GM21576 (cell line): ENCODE measurements around the gene STAT1.

Experiments
- ATAC-seq: cut with Tn5 transposase; IDR thresholded peaks from one replicate; pipeline ENCODE4 v1.9.1; 2021; ENCODE audit warnings: mild to moderate bottlenecking, moderate library complexity; ENCODE audit not compliant: unreplicated experiment

STAT1 gene

DNA sequence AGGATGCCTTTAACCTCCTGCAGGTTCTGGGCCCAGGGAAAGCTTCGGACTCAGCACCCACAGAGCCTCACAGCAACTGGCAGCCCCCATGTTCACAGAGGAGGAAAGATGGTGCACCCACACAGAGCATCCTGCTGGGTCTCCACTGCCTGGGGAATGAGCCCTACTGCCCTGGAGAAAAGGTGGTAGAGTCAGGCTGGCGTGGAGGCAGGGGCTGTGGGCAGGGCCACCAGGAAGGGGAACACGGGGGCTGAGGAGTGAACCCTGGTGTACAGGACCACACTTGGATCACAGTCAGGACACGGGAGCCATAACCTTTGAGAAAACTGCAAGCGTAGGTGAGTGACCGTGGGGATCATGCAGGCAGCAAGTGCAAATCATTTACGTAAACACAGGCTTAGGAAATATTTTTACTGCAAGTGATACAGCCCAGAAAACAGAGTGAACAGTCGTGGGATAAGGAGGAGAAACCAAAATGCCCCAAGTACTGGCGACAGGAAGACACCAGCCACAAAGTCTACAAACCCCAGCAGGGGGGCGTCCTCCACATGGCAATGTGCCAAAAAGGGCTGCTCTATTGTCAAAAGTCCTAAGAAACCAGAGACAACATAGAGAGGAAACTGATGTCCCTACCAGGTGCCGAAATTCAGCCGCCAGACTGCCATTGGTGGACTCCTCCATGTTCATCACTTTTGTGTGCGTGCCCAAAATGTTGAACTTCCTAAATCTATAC, 27.6 kb downstream of the STAT1 start:
- no peak for ATAC-seq

DNA sequence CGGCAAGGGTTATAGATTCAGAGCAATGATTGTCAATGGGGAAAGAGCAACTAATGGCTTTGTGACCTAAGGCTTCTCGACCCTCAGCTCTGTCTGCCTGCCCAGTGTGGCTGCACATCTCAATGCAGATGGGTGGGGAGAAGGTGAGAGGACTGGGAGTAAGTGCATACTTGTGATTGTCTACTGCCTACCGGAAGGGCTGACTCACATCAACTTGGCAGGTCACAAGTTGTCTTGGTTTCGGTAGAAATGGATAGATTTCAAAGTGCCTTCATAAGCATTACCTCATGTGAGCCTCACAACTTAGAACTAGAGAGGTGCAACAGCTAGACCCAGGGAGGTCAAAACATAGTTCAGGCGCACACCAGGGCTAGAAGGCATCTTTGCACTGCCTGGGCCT, 29.4 kb downstream of the STAT1 start:
- no peak for ATAC-seq

DNA sequence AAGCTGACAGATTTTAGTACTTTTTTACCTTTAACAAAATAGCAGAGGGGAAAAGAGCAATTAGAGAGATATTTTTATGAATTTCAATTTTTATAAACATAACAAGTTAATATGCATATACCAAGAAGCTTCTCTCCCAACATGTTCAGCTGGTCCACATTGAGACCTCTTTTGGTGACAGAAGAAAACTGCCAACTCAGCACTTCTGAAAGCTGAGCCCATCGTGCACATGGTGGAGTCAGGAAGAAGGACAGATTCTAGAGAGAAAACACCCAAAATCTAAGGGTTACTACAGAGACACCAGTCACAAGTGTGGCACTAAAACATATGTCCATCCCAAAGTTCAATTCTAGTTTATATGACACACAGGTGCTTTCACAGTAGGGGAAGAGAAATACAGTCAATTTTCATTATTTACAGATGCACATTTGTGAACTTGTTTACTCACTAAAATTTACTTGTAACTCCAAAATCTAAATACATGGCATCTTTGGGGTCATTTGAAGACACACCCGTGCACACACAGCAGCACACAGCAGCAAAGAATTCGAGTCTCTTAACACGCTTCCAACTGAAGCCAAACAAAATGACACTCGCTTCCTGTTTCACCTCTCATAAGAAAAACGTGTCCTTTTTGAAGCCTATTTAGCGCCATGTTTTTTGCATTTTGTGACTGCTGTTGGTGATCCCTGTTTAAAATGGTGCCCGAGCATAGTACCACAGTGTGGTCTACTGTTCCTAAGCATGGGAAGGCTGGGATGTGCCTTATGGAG, 31.5 kb downstream of the STAT1 start:
- ATAC-seq = no peak

DNA sequence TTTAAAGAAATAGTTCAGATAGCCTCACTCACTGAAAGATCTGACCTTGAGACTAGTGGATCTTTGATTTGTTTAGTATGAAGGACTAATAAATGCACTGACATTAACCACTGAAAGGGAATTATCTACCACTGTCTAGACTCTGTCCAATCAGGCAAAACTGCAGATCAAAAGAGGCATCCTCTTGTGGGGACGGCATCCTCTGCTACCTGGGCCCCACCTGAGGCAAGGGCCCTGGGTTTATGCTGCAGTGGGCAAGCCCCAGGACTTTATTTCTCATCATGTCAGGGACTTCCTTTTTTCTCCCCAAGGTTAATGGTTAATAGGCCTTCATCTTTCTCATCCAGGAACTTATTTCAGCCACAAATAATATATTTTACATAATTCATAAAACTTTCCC, 32.2 kb downstream of the STAT1 start:
- no peak for ATAC-seq

DNA sequence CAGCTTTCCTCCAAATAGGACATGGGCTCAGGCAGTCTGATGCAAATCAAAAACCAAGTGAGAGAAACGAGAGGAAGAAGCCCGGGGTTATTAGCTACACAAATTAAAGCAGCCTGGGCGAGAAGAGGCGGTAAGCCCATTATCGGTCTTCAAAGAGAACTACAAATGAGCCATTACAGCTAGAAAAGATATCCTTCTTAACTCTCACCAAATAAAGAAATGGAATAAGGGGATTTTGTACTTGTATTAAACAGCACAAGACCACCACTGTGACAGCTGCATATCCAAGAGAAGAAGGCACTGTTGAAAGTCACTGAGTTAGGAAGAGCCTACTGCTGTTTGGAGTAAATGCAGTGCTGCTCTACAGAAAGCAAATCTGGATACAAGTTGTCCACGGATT, 32.6 kb downstream of the STAT1 start:
- ATAC-seq = no peak

DNA sequence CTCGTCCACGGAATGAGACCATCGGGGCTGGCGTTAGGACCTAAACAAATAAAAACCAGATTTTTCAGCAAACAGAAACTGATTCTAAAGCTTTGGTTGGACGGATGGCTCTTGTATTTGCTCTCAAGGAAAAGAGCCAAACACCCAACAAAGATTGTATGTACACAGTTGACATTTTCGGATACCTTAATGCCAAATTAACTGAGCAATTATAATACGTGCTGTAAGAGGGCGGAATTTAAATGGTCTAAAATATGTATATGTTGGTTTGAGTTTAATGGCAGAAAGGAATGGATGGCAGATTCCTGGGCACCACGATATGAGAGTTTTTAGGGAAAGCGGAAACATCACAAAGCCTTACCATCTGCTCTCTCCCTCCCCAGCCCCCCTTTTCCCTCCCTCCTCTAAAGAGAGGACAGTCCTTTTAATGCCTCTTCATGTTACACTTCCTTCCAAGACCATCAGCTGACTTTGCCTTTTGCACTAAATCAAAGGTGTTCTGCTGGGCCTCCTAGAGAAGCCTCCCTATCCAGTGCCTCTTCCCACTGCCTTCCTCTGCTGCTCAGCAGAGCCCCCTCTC, 33.3 kb downstream of the STAT1 start:
- ATAC-seq = no peak

DNA sequence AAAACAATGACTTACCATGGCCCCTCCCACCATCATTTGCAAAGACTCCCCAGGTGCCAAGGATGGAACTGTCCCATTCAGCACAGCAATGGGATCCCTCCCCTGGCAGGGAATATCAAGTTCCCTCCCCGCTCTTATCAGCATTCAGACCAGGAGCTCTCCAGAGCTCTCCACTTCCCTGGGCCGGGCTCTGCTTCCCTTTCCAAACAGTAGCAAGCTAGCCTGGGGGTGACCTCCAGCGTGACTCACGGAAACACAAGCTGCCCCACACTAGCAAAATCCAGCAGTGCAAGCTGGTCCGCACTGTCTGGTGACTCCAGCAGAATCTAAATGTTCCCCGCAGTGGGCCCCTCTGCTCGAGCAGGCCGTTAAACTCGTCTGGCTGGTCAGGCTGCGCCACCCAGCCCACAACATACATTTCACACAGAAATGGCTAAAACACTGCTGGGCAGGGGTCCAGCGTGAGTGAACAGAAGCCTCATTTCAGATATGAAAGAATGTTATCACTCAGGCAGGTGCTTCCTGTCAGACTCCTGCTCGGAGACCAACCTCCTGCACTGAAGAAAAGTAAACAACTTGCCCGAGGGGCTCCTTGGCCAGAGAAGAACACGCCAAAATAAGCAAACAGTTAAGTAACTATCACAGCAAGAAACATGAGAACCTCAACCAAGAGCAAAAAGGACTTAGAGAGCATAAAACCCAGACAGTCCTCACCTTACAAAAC, 33.9 kb downstream of the STAT1 start:
- ATAC-seq = no peak

DNA sequence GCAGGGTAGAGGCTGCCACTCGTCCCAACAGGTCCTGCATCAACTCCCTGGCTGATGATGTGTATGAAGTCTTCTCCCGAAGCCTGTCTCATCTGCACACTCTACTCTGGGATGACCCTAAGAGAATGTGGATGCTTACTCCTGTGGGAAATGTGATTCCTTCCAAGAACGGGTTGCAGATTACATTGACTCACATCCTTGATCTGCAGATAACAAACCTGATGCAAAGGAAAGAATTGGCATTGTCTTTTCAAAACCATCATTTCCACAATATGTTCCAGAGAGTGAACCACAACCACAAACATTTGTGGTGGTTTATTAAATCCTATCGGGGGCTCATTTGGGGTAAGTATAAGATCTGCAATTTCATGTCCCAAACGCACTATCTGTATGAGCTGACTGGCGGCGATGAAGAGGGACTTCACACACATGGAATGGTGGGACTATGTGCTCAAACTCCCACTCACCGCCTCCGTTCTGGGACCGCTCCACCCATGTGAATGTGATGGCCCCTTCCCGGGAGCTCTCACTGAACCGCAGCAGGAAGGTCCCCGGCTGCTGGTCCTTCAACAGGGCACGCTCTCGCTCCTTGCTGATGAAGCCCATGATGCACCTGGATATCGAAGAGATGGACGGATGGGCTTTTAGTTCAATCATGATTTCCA, 35.5 kb downstream of the STAT1 start:
- no peak for ATAC-seq

DNA sequence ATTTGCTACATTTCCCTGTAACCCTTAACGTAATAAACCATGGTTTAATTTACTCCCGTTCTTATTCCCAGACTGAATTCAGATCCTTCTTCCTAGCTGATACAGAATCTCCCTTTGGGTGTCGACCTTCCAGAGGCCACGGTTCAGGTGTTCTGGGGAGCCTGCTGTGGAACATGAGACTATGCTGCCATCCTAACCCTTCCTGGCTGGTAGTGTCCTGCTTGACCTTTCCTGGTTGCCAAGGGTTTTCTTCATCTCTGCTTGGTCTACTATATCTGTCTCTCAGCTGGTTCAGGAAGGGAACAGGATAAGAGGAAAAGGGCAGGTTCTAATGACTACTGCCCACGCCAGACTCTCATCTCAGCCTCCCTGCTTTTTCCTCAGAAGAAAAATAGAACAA, 36.5 kb downstream of the STAT1 start:
- no peak for ATAC-seq

DNA sequence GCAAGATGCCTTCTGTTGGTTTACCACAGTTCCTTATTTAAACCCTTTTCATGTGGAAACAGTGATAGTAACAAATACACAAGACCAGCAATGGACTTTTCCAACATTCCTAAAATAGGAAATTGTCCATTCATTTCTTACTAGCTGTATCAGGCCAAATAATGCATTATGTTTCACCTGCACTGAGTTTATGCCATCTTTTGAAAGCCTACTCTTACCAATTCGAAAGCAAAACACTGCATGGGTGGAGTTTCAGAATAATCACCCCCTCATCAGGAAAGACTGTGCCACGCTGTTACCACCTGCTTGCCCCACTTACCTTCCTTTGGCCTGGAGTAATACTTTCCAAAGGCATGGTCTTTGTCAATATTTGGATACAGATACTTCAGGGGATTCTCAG, 37.5 kb downstream of the STAT1 start:
- no peak for ATAC-seq

DNA sequence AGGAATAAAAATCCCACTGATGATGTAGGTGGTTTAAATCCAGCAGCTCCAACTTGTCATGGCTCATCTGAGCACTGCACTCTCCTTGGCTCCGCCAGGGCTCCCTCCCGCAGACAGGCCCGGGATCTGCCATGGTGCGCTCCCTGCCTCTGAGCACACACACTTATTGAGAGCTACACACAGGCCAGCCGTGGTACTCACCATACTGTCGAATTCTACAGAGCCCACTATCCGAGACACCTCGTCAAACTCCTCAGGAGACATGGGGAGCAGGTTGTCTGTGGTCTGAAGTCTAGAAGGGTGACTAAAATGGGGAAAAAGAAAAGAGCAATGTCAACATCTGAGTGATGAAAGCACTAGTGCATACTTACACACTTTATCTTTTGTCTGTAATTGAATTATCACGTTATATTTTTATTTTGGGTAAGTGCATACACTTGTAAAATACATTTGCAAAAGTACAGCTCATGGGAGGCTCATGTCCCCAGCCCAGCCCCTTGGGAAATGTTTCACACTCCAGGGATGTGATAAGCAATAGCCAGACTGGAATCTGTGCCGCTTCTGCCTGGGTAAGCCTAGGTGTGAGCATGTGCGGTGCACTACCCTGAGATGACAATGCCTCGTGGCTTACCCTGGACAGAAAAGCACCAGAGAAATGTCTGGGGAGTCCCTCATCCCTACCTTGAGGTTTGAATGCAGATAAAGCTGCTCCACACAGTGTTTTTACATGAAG, 39.2 kb downstream of the STAT1 start:
- ATAC-seq = no peak

DNA sequence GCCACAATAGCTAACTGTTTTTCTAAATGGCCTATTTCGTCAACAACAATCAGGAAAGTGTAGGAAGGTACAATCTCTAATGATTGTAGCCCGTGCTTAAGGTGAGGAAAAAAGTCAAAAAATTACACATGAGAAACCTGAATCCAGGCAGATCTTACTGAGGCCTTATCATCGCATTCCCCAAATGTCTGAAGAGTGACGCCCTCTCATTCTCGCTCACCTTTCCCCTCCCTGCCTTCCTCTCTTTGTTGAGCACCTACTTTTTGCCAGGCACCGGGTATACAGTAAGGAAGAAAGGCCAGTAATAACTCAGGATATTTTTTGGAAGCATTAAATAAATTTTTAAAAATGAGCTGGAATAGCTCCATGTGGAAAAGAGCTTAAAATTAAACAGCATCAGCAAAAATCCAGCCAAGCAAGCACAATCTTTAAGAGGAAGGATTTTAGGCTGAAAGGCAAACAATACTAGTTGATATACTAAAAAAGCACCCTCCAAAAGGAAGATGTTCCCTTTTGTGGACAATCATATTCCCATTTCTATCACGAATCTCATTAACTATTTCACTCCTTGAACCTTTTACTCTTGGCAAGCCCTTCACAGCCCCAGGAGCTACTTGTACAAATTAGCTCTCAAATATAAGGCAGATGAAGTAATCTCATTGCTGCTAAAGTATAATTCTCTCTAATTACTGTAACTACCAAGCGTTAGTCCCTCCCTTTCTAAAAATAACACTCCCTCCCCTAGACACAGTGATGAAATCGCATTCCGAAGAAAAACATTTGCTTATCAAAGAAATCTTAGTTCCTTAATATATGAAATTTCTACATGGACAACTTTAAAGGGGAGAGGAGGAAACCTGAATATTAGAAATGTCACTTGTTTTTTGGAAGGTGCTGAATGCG, 40.0 kb downstream of the STAT1 start:
- ATAC-seq = no peak

DNA sequence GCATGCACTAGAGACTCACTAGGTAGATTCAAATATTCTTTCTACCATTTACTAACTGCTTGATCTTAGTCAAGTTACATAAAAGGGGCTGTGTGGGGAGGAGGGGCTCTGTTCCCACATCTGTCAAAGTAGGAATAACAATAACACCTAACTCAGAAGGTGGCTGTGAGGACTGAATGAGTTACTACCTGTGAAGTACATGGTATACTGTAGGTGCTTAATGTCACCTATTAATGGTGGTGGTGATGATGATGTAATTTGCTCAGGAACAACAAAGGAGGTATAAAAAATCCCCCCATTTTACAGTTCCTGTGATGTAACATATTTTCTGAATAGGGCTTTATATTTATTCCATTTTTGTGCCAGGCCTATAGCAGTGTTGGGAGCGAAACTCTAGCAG, 40.7 kb downstream of the STAT1 start:
- ATAC-seq = no peak

DNA sequence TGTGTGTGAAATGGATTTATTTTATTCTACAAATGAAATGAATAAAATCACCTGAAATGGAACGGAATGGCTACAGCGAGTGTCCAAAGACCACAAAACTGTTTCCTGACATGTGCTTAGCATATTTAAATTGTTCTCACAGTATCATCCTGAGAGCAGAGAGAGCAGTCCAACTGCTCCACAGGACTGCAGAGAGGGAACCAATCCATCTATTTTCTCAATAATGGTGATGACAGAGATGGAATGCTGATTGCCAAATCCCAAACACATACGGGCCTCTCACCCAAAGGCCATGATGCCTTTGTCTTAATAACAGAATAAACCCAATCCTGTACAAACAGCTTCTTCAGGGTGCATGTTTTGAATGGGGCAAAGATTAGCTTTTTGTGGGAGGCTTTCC, 41.1 kb downstream of the STAT1 start:
- no peak for ATAC-seq

DNA sequence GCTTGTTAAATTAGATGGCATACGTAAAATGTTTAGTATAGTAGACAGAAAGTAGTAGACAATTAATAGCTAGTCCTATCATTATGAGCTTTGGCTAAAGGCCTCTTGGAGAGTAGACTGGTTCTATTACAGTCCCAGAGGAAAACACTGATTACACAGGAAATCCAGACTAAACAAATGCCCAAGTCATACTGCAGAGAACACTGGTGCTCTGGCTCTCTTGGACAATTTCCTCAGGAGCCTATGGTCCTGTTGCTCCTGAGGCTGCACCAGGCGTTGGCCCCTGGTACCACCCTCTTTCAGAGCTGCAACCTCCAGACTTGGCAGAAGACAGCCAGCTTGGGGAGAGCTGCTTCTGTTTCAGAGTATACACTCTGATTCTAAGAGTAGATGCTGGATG, 41.8 kb downstream of the STAT1 start:
- no peak for ATAC-seq

DNA sequence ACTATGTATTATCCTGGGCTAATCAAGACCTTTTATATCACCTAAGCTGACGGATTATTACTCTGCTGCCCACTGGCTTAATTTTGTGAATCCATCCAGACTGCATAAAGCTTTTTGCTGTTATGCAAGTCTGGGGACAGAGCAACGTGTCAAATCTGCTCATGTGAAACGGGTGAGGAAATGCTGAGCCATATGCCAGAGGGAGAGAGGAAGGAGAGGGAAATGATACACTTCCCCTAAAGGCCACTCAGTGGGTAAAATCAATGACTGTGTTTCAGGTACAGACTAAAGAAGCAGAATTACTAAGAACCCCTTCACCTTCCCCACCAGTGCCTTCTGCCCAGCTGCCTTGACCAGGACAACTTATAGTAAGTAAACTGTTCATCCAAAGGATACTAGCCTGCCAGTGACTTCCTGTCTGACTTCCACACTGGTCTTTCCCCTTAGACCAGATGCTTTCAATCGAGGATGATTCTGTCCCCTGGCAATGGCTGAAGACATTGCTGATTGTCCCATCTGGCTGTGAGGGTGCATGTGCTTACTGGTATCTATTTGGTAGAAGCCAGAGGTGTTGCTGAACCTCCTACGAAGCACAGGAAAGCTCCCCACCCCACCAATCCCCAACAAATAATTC, 43.0 kb downstream of the STAT1 start:
- no peak for ATAC-seq

DNA sequence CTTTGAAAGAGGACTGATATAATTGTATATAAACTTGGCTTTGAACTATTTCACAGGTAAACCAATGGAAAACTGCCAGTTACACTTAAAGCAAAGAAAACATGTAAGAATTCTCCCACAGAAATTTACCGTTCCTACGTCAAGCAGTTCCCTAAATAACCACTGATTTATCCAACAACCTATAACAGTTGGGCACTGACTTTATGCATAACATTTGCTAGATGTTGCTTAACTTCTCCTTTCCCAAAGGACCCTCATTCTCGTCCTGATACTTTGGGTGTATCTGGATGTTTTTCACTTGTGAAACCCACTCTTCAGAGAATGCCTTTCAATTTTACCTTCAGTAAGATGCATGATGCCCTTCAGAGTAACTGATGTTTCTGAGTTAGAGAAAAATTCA, 43.8 kb downstream of the STAT1 start:
- ATAC-seq = no peak

DNA sequence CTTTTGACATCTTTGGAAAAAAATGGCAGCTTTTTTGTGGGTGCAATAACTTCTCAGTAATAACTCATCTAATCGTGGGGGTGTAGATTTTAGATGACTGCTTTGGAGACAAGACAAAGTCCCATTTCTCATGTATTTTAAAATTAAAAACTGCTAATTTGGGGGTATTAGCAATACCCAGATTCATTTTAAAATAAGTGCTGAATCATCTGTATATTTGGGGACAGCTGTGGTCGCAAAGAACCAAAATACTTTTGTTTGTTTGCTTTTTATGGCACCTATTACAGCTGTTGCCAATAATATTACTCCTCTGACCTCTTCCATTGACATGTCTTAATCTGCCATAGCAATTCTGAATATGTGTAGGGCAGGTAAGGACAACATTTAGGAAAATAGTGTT, 45.4 kb downstream of the STAT1 start:
- no peak for ATAC-seq
